ENCODE data around the gene HSD11B1.

GRCh38 chr1:209770636-209771415 is 66.2 kb downstream of the HSD11B1 start:
- no peak for TF ChIP-seq CTCF (IDR thresholded peaks at IDR 0.05; ENCODE audit: insufficient read depth, low read length, poor library complexity, severe bottlenecking)
- TF ChIP-seq EZH2phosphoT487 (conservative IDR thresholded peaks at IDR 0.05; ENCODE audit: low read length): no peak

All from SU-DHL-6 (cell line).